Suprapubic skin (tissue), 4 donors: ENCODE data around the gene KRT6A. TPM values are rescaled to one million over a fixed set of nuclear protein-coding genes. Genes with fewer than 3 reads are reported as not detected.
"Not testable (repeated sequence)": the region's sequence is repeated elsewhere in the genome, so short reads cannot be mapped to it uniquely, and the experiment has no call there.

Source experiments
- DNase-seq, 2 donors: peaks; one replicate each; pipeline ENCODE4 v3.0.0-alpha.2; 2019; ENCODE audit warnings: low spot score in 2 of 2
- H3K27ac ChIP-seq: fragments of 200-600 bp; sonication (generic); one replicate; pipeline ENCODE4 v1.5.1; 2019
- H3K27me3 ChIP-seq: fragments of 200-600 bp; sonication (generic); one replicate; pipeline ENCODE4 v1.5.1; 2019
- H3K36me3 ChIP-seq: fragments of 200-600 bp; sonication (generic); one replicate; pipeline ENCODE4 v1.5.1; 2019
- H3K4me1 ChIP-seq: fragments of 200-600 bp; sonication (generic); one replicate; pipeline ENCODE4 v1.5.1; 2019
- H3K4me3 ChIP-seq: fragments of 200-600 bp; sonication (generic); one replicate; pipeline ENCODE4 v1.5.1; 2019; ENCODE audit warnings: mild to moderate bottlenecking
- H3K9me3 ChIP-seq: fragments of 200-600 bp; sonication (generic); one replicate; pipeline ENCODE4 v1.5.1; 2019
- CTCF ChIP-seq, 2 donors: fragments of 200-600 bp in 1 of 2; fragments of 450-650 bp in 1 of 2; sonication (generic) in 1 of 2; IDR thresholded peaks; one replicate each; pipeline ENCODE4 v1.5.1; 2016 to 2019; ENCODE audit warnings: antibody characterized with exemption in 2 of 2, mild to moderate bottlenecking in 1 of 2, moderate library complexity in 1 of 2
- EP300 ChIP-seq: sonication (generic); formaldehyde crosslinking; IDR thresholded peaks from one replicate; pipeline ENCODE4 v1.6.1; 2017; ENCODE audit warnings: antibody characterized with exemption
- POLR2A ChIP-seq, 2 donors: fragments of 450-650 bp; IDR thresholded peaks; one replicate each; pipeline ENCODE4 v1.6.1; 2017; ENCODE audit warnings: antibody characterized with exemption in 2 of 2, mild to moderate bottlenecking in 2 of 2, moderate library complexity in 2 of 2
- POLR2AphosphoS5 ChIP-seq, 3 donors: sonication (generic); formaldehyde crosslinking; IDR thresholded peaks; one replicate each; pipeline ENCODE4 v1.6.1; 2017; ENCODE audit warnings: antibody characterized with exemption in 3 of 3
- WGBS: methylation state at CpG from one replicate; pipeline ENCODE4 v1.1.5; 2018; 5-methylcytosine and 5-hydroxymethylcytosine counted together
- total RNA-seq, 4 donors: library from RNA; depleted of rRNA; stranded (reverse); fragments of >200 nt; gene quantifications; one replicate each; pipeline ENCODE4 v1.1.0, GENCODE V29; 2016

Gene KRT6A
- total RNA-seq, 4 donors from 2014 or later = 57.7 to 1,258 (median 594) TPM

GRCh38 chr12:52497975-52498374 lies 4.9 kb upstream of the KRT6A start:
- no peak overlapping the region for H3K27ac ChIP-seq
- no peak for TF ChIP-seq EP300
- no peak for TF ChIP-seq POLR2A (IDR thresholded peaks at IDR 0.05)
- TF ChIP-seq POLR2AphosphoS5 (IDR thresholded peaks at IDR 0.05) = no peak
- no peak for TF ChIP-seq CTCF (IDR thresholded peaks at IDR 0.05)
- no peaks in the 10 kb centered on the region for H3K27me3 ChIP-seq
- H3K4me3 ChIP-seq = no peak overlapping the region
- no peaks in the 10 kb centered on the region for H3K9me3 ChIP-seq
- H3K36me3 ChIP-seq = no peaks in the 10 kb centered on the region
- DNase-seq = no peak
- WGBS = 79% methylated on average over 7 of the region's 7 CpGs
- peaks cover 42% of the 10 kb centered on the region for H3K4me1 ChIP-seq

- TF ChIP-seq POLR2AphosphoS5 (IDR thresholded peaks at IDR 0.05) (peak in 2 of 3 donors; percentile 31 to 66), POLR2A (IDR thresholded peaks at IDR 0.05) (no peak)
- H3K4me1 ChIP-seq = peaks cover 43% of the 10 kb centered on the region
- H3K27ac ChIP-seq = peak overlapping the region; percentile 88
- H3K9me3 ChIP-seq = no peaks in the 10 kb centered on the region
- WGBS = 35% methylated on average over 4 of the region's 4 CpGs
- peaks cover 1% of the 10 kb centered on the region for H3K27me3 ChIP-seq
- H3K36me3 ChIP-seq = no peaks in the 10 kb centered on the region
- no peak for DNase-seq
- no peak overlapping the region for H3K4me3 ChIP-seq
These were observed 3.6 kb upstream of the KRT6A start for GRCh38 chr12:52496590-52497071.

- TF ChIP-seq EP300 (no peak), POLR2A (IDR thresholded peaks at IDR 0.05) (no peak), CTCF (IDR thresholded peaks at IDR 0.05) (no peak), POLR2AphosphoS5 (IDR thresholded peaks at IDR 0.05) (no peak)
- Histone ChIP-seq H3K4me1 (peaks cover 43% of the 10 kb centered on the region), H3K36me3 (no peaks in the 10 kb centered on the region), H3K27ac (peak overlapping the region; percentile 88), H3K27me3 (peaks cover 6% of the 10 kb centered on the region), H3K4me3 (no peak overlapping the region), H3K9me3 (no peaks in the 10 kb centered on the region)
- no peak for DNase-seq
- WGBS = 65% methylated on average over 2 of the region's 2 CpGs
These were observed 3.0 kb upstream of the KRT6A start for GRCh38 chr12:52496054-52496453.

- peaks cover 6% of the 10 kb centered on the region for H3K27me3 ChIP-seq
- TF ChIP-seq POLR2AphosphoS5 (IDR thresholded peaks at IDR 0.05) = no peak
- TF ChIP-seq CTCF (IDR thresholded peaks at IDR 0.05) = no peak
- TF ChIP-seq EP300 = no peak
- no peak for TF ChIP-seq POLR2A (IDR thresholded peaks at IDR 0.05)
- H3K27ac ChIP-seq = peak overlapping the region; percentile 88
- H3K9me3 ChIP-seq = no peaks in the 10 kb centered on the region
- peaks cover 43% of the 10 kb centered on the region for H3K4me1 ChIP-seq
- no peaks in the 10 kb centered on the region for H3K36me3 ChIP-seq
- no peak for DNase-seq
- H3K4me3 ChIP-seq = no peak overlapping the region
- 58% methylated on average over 3 of the region's 3 CpGs for WGBS
These were observed 2.3 kb upstream of the KRT6A start for GRCh38 chr12:52495389-52495788.

GRCh38 chr12:52494518-52494917 lies 1.5 kb upstream of the KRT6A start:
- Histone ChIP-seq H3K4me3 (no peak overlapping the region), H3K27me3 (peaks cover 6% of the 10 kb centered on the region), H3K36me3 (no peaks in the 10 kb centered on the region), H3K27ac (peak overlapping the region; percentile 88), H3K4me1 (peaks cover 43% of the 10 kb centered on the region), H3K9me3 (no peaks in the 10 kb centered on the region)
- WGBS = 42% methylated on average over 4 of the region's 4 CpGs
- peak in 1 of 2 donors; percentile 84 for DNase-seq
- TF ChIP-seq POLR2A (IDR thresholded peaks at IDR 0.05) (no peak), POLR2AphosphoS5 (IDR thresholded peaks at IDR 0.05) (peak; percentile 54 to 94 (median 91))

- no peak for TF ChIP-seq POLR2A (IDR thresholded peaks at IDR 0.05)
- TF ChIP-seq CTCF (IDR thresholded peaks at IDR 0.05) = no peak
- TF ChIP-seq EP300 = no peak
- TF ChIP-seq POLR2AphosphoS5 (IDR thresholded peaks at IDR 0.05) = no peak
- Histone ChIP-seq H3K4me3 (no peak overlapping the region), H3K27ac (peak overlapping the region; percentile 88), H3K9me3 (no peaks in the 10 kb centered on the region), H3K27me3 (peaks cover 6% of the 10 kb centered on the region), H3K4me1 (peaks cover 43% of the 10 kb centered on the region), H3K36me3 (no peaks in the 10 kb centered on the region)
- DNase-seq = no peak
- WGBS = 77% methylated on average over 1 of the region's 1 CpG
These were observed 1.0 kb upstream of the KRT6A start for GRCh38 chr12:52494100-52494499.

- not testable (repeated sequence) for H3K27me3 ChIP-seq, DNase-seq, H3K9me3 ChIP-seq, H3K36me3 ChIP-seq, H3K27ac ChIP-seq
- no CpG with 5 or more reads among the region's 6 CpGs for WGBS
- Histone ChIP-seq H3K4me1 (peaks cover 42% of the 10 kb centered on the region), H3K4me3 (peak overlapping the region; percentile 23)
These were observed 652 bp downstream of the KRT6A start for GRCh38 chr12:52492405-52492804.

GRCh38 chr12:52491495-52491894 lies 1.6 kb downstream of the KRT6A start:
- WGBS = 77% methylated on average over 8 of the region's 8 CpGs
- not testable (repeated sequence) for H3K36me3 ChIP-seq, H3K27ac ChIP-seq, H3K27me3 ChIP-seq, H3K9me3 ChIP-seq, DNase-seq
- Histone ChIP-seq H3K4me1 (peaks cover 36% of the 10 kb centered on the region), H3K4me3 (peak overlapping the region; percentile 23)
